ENCODE measurements around the gene LRRC4C. TPM values are rescaled to one million over a fixed set of nuclear protein-coding genes. Genes with fewer than 3 reads are reported as not detected.

LRRC4C gene
- total RNA-seq, 1 experiment from 2014 or later, result not detected

- Mint-ChIP-seq H3K27me3 (ENCODE audit: unreplicated experiment) (no peaks in the 10 kb centered on the region), H3K4me1 (ENCODE audit: low read depth, unreplicated experiment) (no peaks in the 10 kb centered on the region), H3K27ac (ENCODE audit: unreplicated experiment) (no peak overlapping the region), H3K4me3 (ENCODE audit: low read depth, unreplicated experiment) (no peak overlapping the region), H3K9me3 (ENCODE audit: low read depth, unreplicated experiment) (peaks cover 8% of the 10 kb centered on the region), H3K36me3 (ENCODE audit: insufficient read depth, unreplicated experiment) (no peaks in the 10 kb centered on the region)
- intact Hi-C loops (cut with micrococcal nuclease; ENCODE audit: unreplicated experiment), result no loop called here
- TF ChIP-seq CTCF (IDR thresholded peaks at IDR 0.05; ENCODE audit: unreplicated experiment), result no peak
- no peak for DNase-seq
- BruUV-seq (replicated peaks), result no TSS peak
- CTCF ChIA-PET, result no interaction called here
Observed at GRCh38 chr11:41389623-41390130, 69.8 kb downstream of the LRRC4C start.

GRCh38 chr11:41384329-41384728 lies 75.1 kb downstream of the LRRC4C start:
- BruUV-seq (replicated peaks), result no TSS peak
- CTCF ChIA-PET, result no interaction called here
- Mint-ChIP-seq H3K9me3 (ENCODE audit: low read depth, unreplicated experiment) (peaks cover 7% of the 10 kb centered on the region), H3K27ac (ENCODE audit: unreplicated experiment) (no peak overlapping the region), H3K4me1 (ENCODE audit: low read depth, unreplicated experiment) (no peaks in the 10 kb centered on the region), H3K36me3 (ENCODE audit: insufficient read depth, unreplicated experiment) (no peaks in the 10 kb centered on the region), H3K27me3 (ENCODE audit: unreplicated experiment) (no peaks in the 10 kb centered on the region), H3K4me3 (ENCODE audit: low read depth, unreplicated experiment) (no peak overlapping the region)
- no peak for DNase-seq
- TF ChIP-seq CTCF (IDR thresholded peaks at IDR 0.05; ENCODE audit: unreplicated experiment), result no peak
- intact Hi-C loops (cut with micrococcal nuclease; ENCODE audit: unreplicated experiment), result no loop called here

- BruUV-seq (replicated peaks), result no TSS peak
- H3K27me3 Mint-ChIP-seq (ENCODE audit: unreplicated experiment), result no peaks in the 10 kb centered on the region
- no peak overlapping the region for H3K4me3 Mint-ChIP-seq (ENCODE audit: low read depth, unreplicated experiment)
- intact Hi-C loops (cut with micrococcal nuclease; ENCODE audit: unreplicated experiment), result no loop called here
- CTCF ChIA-PET, result no interaction called here
- DNase-seq, result no peak
- no peaks in the 10 kb centered on the region for H3K36me3 Mint-ChIP-seq (ENCODE audit: insufficient read depth, unreplicated experiment)
- H3K27ac Mint-ChIP-seq (ENCODE audit: unreplicated experiment), result no peak overlapping the region
- peaks cover 7% of the 10 kb centered on the region for H3K9me3 Mint-ChIP-seq (ENCODE audit: low read depth, unreplicated experiment)
- no peak for TF ChIP-seq CTCF (IDR thresholded peaks at IDR 0.05; ENCODE audit: unreplicated experiment)
- H3K4me1 Mint-ChIP-seq (ENCODE audit: low read depth, unreplicated experiment), result no peaks in the 10 kb centered on the region
Observed at GRCh38 chr11:41383768-41384167, 75.7 kb downstream of the LRRC4C start.

GRCh38 chr11:41382927-41383326 lies 76.5 kb downstream of the LRRC4C start:
- Mint-ChIP-seq H3K4me1 (ENCODE audit: low read depth, unreplicated experiment) (no peaks in the 10 kb centered on the region), H3K27me3 (ENCODE audit: unreplicated experiment) (no peaks in the 10 kb centered on the region), H3K9me3 (ENCODE audit: low read depth, unreplicated experiment) (peaks cover 2% of the 10 kb centered on the region), H3K36me3 (ENCODE audit: insufficient read depth, unreplicated experiment) (no peaks in the 10 kb centered on the region), H3K4me3 (ENCODE audit: low read depth, unreplicated experiment) (no peak overlapping the region), H3K27ac (ENCODE audit: unreplicated experiment) (no peak overlapping the region)
- CTCF ChIA-PET, result no interaction called here
- intact Hi-C loops (cut with micrococcal nuclease; ENCODE audit: unreplicated experiment), result no loop called here
- TF ChIP-seq CTCF (IDR thresholded peaks at IDR 0.05; ENCODE audit: unreplicated experiment), result no peak
- DNase-seq, result no peak
- no TSS peak for BruUV-seq (replicated peaks)
